Heart right ventricle (tissue), 16 donors: ENCODE results near the gene SLC2A3. TPM values are rescaled to one million over a fixed set of nuclear protein-coding genes. Genes with fewer than 3 reads are reported as not detected.
A peak's percentile ranks its signal among the peaks of the same experiment; 100 is the strongest.
"Not testable (repeated sequence)": the region's sequence is repeated elsewhere in the genome, so short reads cannot be mapped to it uniquely, and the experiment has no call there.

ENCODE experiments used
- ATAC-seq, 8 donors: fragments of 200-7000 bp; cut with Tn5 transposase; one replicate each; pipeline ENCODE4 v1.9.1; 2020; ENCODE audit warnings: mild to moderate bottlenecking in 8 of 8, moderate library complexity in 8 of 8, moderate number of reproducible peaks in 1 of 8
- DNase-seq, 2 donors: peaks; one replicate each; pipeline ENCODE4 v3.0.0-alpha.2; 2020
- H3K27ac ChIP-seq, 10 donors: fragments of 200-600 bp; sonication (generic) in 2 of 10; one replicate each; pipeline versions ENCODE4 v1.5.0 to v1.8.0; 2020 to 2022; ENCODE audit warnings: mild to moderate bottlenecking in 3 of 10
- H3K27me3 ChIP-seq, 7 donors: fragments of 200-600 bp; one replicate each; pipeline ENCODE4 v1.8.0; 2021 to 2022; ENCODE audit warnings: mild to moderate bottlenecking in 2 of 7
- H3K36me3 ChIP-seq, 9 donors: fragments of 200-600 bp; sonication (generic) in 1 of 9; one replicate each; pipeline versions ENCODE4 v1.5.0 to v1.8.0; 2020 to 2022; ENCODE audit warnings: mild to moderate bottlenecking in 2 of 9
- H3K4me1 ChIP-seq, 9 donors: fragments of 200-600 bp; sonication (generic) in 1 of 9; one replicate each; pipeline versions ENCODE4 v1.5.0 to v1.8.0; 2020 to 2022; ENCODE audit warnings: mild to moderate bottlenecking in 4 of 9
- H3K4me3 ChIP-seq, 10 donors: fragments of 200-600 bp; sonication (generic) in 2 of 10; one replicate each; pipeline versions ENCODE4 v1.5.0 to v1.8.0; 2020 to 2022; ENCODE audit warnings: mild to moderate bottlenecking in 7 of 10, moderate library complexity in 2 of 10
- H3K9me3 ChIP-seq, 11 donors: fragments of 200-600 bp in 10 of 11; sonication (generic) in 2 of 11; one replicate each; pipeline versions ENCODE4 v1.5.0 to v1.8.0; 2013 to 2022; ENCODE audit warnings: mild to moderate bottlenecking in 2 of 11, control low read depth in 1 of 11, moderate library complexity in 1 of 11
- WGBS, 2 donors: extraction: QIAGEN DNeasy Blood & Tissue Kit; methylation state at CpG; one replicate each; pipeline ENCODE4 v1.1.7; 2013; ENCODE audit warnings: inconsistent platforms in 1 of 2; 5-methylcytosine and 5-hydroxymethylcytosine counted together
- intact Hi-C, 10 donors: fragments of 100-400 bp; cut with DNase I; formaldehyde crosslinking; loops; one replicate each; pipeline versions ENCODE4 v1.11.1 to v1.14.2; 2022
- polyA plus RNA-seq, 2 donors: library from polyadenylated mRNA; stranded (reverse); fragments of 200-250 nt; gene quantifications; one replicate each; pipeline ENCODE4 v1.2.3, GENCODE V29; 2013
- total RNA-seq, 10 donors: library from RNA; stranded (reverse); fragmentation: NEBNext Ultra II Directional in 3 of 10; extraction: Animal tissue kit (Norgen Biotek cat#: 25700) in 3 of 10; gene quantifications; one replicate each; pipeline versions ENCODE4 v1.2.1 to v1.2.4, GENCODE V29; 2021 to 2023
- TF ChIP-seq, protein P1 (sequence below), 9 donors: fragments of 200-600 bp; sonication (generic) in 2 of 9; IDR thresholded peaks; one replicate each; pipeline versions ENCODE4 v1.5.0 to v1.8.0; 2021 to 2022; ENCODE audit warnings: antibody characterized with exemption in 9 of 9, mild to moderate bottlenecking in 5 of 9, moderate library complexity in 1 of 9
- donor health status: Arrhythmogenic right ventricular cardiomyopathy.
- donor health status: ischemic (EF 13 %, LVEDD 7.1; RV severe dilation, severe dysfunction).
- donor health status: healthy with polysubstance abuse.
- donor health status: DM: no; HTN: yes; CAD: no.
- donor health status: DM: no; HTN: no; CAD: no.
- donor health status: ischemic (EF 25% LVEDD 6.9; RV normal size, moderate dysfunction).
- donor health status: ischemic (EF 25% LVEDD 5.7; RV mildly dilated, moderate dysfunction).
- donor health status: healthy.
- donor health status: DM: yes; HTN: yes; CAD: no.
- donor health status: Ischemic cardiomyopathy.
- donor health status: ischemic (EF 35%, LVEDD 5.7; RV mildly dilated, moderate dysfunction).
- donor health status: nonischemic (EF 11% LVEDD 7.7; RV severe dilation, severe dysfunction).
- donor health status: DM: yes; HTN: yes; CAD: no.
- donor health status: PGD.
- donor health status: ischemic (EF 29% LVEDD 5.4; RV normal size, mild dysfunction).
- donor health status: nonischemic (EF 23%, LVEDD 6.1; RV moderate dilation, normal function).

The SLC2A3 gene
- total and polyA plus RNA-seq, 12 donors, result 3.9 to 109 (median 14.4) TPM

DNA sequence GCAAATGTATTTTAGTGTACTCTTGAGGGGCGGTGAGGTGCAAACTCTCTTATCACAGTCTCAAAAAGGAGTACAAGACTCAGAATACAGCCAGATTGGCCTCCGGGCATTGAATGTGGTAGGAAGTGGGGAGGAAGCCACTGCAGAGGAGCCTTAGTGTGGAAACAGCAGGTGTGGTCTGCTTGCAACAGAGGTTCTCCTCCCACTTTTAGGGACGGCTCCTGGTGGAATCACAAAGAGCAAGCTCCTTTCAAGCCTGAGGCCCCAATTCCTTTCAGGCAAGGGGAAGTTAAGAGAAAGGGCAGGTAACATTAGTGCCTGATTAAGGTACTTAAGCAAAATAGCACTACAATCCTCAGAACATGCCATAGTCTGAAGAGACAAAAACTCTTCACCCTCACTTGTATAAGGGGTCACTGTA lies 23.7 kb upstream of the SLC2A3 start:
- H3K27ac ChIP-seq, result peak overlapping the region in 4 of 10 donors; percentile 78 to 93 (median 85)
- peak in 3 of 8 donors; percentile 21 to 28 (median 27) for ATAC-seq
- 67 to 71% methylated on average over 3 of the region's 3 CpGs for WGBS, 2 donors
- H3K36me3 ChIP-seq, result no peaks in the 10 kb centered on the region
- intact Hi-C loops, result loop anchor here in 3 of 10 donors (1.0 to 5.0 kb wide), 3 partner anchors 11 to 68 kb away; partner anchors contain the start of gene SLC2A3 (in 3 of the 3)
- H3K4me3 ChIP-seq, result peak overlapping the region in 2 of 10 donors; percentile 53 to 59
- no peaks in the 10 kb centered on the region for H3K9me3 ChIP-seq
- H3K27me3 ChIP-seq, result no peaks in the 10 kb centered on the region
- no peak for DNase-seq
- TF ChIP-seq, protein P1, sequence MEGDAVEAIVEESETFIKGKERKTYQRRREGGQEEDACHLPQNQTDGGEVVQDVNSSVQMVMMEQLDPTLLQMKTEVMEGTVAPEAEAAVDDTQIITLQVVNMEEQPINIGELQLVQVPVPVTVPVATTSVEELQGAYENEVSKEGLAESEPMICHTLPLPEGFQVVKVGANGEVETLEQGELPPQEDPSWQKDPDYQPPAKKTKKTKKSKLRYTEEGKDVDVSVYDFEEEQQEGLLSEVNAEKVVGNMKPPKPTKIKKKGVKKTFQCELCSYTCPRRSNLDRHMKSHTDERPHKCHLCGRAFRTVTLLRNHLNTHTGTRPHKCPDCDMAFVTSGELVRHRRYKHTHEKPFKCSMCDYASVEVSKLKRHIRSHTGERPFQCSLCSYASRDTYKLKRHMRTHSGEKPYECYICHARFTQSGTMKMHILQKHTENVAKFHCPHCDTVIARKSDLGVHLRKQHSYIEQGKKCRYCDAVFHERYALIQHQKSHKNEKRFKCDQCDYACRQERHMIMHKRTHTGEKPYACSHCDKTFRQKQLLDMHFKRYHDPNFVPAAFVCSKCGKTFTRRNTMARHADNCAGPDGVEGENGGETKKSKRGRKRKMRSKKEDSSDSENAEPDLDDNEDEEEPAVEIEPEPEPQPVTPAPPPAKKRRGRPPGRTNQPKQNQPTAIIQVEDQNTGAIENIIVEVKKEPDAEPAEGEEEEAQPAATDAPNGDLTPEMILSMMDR (IDR thresholded peaks at IDR 0.05), result no peak
- H3K4me1 ChIP-seq, result peaks cover 0 to 52% (median 4%) of the 10 kb centered on the region in 9 donors

DNA sequence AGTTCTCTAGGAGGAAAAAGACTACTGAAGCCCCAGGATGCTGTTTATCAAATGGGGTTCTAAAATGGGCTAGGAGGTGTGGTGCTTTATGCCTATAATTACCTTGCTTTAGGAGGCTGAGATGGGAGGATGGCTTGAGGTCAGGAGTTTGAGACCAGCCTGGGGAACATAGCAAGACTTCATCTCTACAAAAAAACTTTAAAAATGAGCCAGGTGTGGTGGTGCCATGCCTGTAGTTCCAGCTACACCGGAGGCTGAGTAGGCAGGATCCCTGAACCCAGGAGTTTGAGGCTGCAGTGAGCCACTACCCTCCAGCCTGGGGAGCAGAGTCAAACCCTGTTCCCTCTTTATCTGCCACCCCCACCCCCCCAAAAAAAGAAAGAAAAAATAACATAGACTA lies 23.3 kb upstream of the SLC2A3 start:
- 86 to 91% methylated on average over 1 of the region's 1 CpG for WGBS, 2 donors
- TF ChIP-seq, protein P1 (IDR thresholded peaks at IDR 0.05), result no peak
- DNase-seq (no peak), ATAC-seq (no peak)
- peak overlapping the region in 2 of 10 donors; percentile 87 to 93 for H3K27ac ChIP-seq
- no peaks in the 10 kb centered on the region for H3K27me3 ChIP-seq
- H3K4me1 ChIP-seq, result peaks cover 0 to 52% (median 4%) of the 10 kb centered on the region in 9 donors
- intact Hi-C loops, result no loop called here
- H3K4me3 ChIP-seq, result peak overlapping the region in 1 of 10 donors; percentile 59
- no peaks in the 10 kb centered on the region for H3K36me3 ChIP-seq
- H3K9me3 ChIP-seq, result no peaks in the 10 kb centered on the region

DNA sequence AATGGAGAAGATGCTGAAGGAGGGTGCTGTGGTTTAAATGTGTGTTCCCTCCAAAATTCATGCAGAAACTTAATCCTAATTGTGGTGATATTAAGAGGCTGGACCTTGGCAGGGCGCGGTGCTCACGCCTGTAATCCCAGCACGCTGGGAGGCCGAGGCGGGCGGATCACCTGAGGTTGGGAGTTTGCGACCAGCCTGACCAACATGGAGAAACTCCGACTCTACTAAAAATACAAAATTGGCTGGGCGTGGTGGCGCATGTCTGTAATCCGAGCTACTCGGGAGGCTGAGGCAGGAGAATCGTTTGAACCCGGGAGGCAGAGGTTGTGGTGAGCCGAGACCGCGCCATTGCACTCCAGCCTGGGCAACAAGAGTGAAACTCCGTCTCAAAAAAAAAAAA lies 18.9 kb upstream of the SLC2A3 start:
- H3K4me3 ChIP-seq, ATAC-seq, H3K36me3 ChIP-seq, H3K27me3 ChIP-seq, H3K9me3 ChIP-seq, DNase-seq, H3K27ac ChIP-seq, intact Hi-C loops: not testable (repeated sequence)
- peaks cover 0 to 20% (median 0%) of the 10 kb centered on the region in 9 donors for H3K4me1 ChIP-seq
- WGBS, 2 donors, result 96 to 97% methylated on average over 18 of the region's 19 CpGs

DNA sequence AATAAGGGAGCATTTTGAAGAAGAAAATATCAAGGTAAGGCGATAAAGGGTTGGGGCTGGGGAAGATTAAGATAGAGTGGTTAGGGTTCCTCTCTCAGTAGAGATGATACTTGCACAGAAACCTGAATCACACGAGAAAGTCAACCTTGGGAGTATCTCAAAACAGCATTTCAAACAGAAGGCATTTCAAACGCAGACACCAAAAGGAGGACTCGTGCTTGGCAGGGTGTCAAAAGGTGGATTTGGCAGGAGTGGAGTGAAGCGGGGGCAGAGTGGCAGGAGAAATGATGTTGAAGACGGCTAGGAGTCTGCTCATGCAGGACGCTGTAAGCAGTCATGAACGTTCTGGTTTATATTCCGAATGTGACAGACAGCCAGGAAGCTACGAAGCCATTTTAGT lies 18.4 kb upstream of the SLC2A3 start:
- H3K36me3 ChIP-seq, H3K9me3 ChIP-seq, intact Hi-C loops, H3K27ac ChIP-seq, ATAC-seq, DNase-seq, H3K27me3 ChIP-seq, H3K4me3 ChIP-seq: not testable (repeated sequence)
- 20 to 32% methylated on average over 7 to 8 of the region's 10 CpGs for WGBS, 2 donors
- peaks cover 0 to 16% (median 0%) of the 10 kb centered on the region in 9 donors for H3K4me1 ChIP-seq

DNA sequence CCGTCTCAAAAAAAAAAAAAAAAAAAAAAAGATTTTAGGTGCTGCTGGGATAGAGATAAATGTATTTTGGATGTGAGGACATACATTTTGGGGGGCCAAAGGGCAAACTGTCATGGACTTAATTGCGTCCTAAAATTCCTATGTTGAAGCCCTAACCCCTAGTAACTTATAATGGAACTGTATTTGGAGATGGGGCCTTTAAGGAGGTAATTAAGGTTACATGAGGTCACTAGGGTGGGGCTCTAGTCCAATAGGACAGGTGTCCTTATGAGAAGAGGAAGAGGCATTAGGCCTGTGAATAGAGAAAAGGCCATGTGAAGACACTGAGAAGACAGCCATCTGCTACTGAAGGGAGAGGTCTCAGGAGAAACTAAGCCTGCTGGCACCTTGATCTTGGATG lies 17.9 kb upstream of the SLC2A3 start:
- H3K4me3 ChIP-seq, DNase-seq, intact Hi-C loops, ATAC-seq, H3K27ac ChIP-seq, H3K36me3 ChIP-seq, H3K9me3 ChIP-seq, H3K27me3 ChIP-seq: not testable (repeated sequence)
- 98 to 100% methylated on average over 1 of the region's 2 CpGs for WGBS, 2 donors
- peaks cover 0 to 16% (median 0%) of the 10 kb centered on the region in 9 donors for H3K4me1 ChIP-seq

DNA sequence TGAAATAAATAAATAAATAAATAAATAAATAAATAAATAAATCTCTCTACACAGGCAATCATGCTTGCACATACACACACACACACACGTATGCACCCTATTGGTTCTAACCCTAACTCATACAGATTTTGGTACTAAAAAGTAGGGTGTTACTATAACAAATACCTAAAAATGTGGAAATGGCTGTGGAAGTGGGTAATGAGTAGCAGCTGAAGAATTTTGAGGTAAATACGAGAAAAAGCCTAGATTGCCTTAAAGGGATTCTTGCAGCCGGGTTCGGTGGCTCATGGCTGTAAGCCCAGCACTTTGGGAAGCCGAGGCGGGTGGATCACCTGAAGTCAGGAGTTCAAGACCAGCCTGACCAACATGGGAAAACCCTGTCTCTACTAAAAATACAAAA lies 15.7 kb upstream of the SLC2A3 start:
- Histone ChIP-seq H3K4me3 (no peak overlapping the region), H3K27me3 (no peaks in the 10 kb centered on the region), H3K36me3 (no peaks in the 10 kb centered on the region), H3K27ac (no peak overlapping the region), H3K9me3 (no peaks in the 10 kb centered on the region), H3K4me1 (peaks cover 0 to 14% (median 0%) of the 10 kb centered on the region in 9 donors)
- 94 to 97% methylated on average over 6 of the region's 6 CpGs for WGBS, 2 donors
- ATAC-seq, result no peak
- intact Hi-C loops, result no loop called here
- no peak for DNase-seq
- TF ChIP-seq, protein P1 (IDR thresholded peaks at IDR 0.05), result no peak

DNA sequence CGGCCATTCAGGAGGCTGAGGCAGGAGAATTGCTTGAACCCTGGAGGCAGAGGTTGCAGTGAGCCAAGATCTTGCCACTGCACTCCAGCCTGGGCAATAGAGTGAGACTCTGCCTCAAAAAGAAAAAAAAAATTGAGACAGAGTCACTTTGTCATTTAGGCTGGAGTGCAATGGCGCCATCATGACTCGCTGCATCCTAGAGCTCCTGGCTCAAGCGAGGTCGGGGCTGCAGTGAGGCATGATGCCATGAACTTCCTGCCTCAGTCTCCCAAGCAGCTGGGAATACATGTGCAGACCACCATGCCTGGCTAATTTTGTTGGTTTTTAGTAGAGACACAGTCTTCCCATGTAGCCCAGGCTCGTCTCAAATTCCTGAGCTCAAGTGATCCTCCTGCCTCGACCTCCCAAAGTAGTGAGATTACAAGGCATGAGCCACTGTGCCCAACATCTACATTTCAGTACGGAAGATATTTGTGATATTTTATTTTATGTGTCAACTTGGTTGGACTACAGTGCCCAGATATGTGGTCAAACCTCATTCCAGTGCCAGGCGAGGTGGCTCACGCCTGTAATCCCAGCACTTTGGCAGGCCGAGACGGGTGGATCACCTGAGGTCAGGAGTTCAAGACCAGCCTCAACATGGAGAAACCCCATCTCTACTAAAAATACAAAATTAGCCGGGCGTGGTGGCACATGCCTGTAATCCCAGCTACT lies 14.4 kb upstream of the SLC2A3 start:
- H3K4me1 ChIP-seq, result peaks cover 0 to 14% (median 0%) of the 10 kb centered on the region in 9 donors
- H3K36me3 ChIP-seq, H3K4me3 ChIP-seq, DNase-seq, H3K27me3 ChIP-seq, intact Hi-C loops, H3K9me3 ChIP-seq, H3K27ac ChIP-seq, ATAC-seq: not testable (repeated sequence)
- 94 to 97% methylated on average over 14 of the region's 14 CpGs for WGBS, 2 donors
